Measurements from ENCODE around the gene AOC2. TPM values are rescaled to one million over a fixed set of nuclear protein-coding genes. Genes with fewer than 3 reads are reported as not detected.

Gene AOC2
- total and polyA plus RNA-seq, 2 of the 13 experiments (the other 11 are each of a cell fraction or from before 2014, with no cell fraction given): 1.2 to 3.3 TPM

- no peak for TF ChIP-seq NFE2 (CRISPR knock-in tag; IDR thresholded peaks at IDR 0.05)
- TF ChIP-seq ZBTB39 (CRISPR knock-in tag; IDR thresholded peaks at IDR 0.05): 0 out of 2 replicates have a peak, but pooled peaks have one; percentile 19
- no peak for TF ChIP-seq PRMT3 (CRISPR knock-in tag; IDR thresholded peaks at IDR 0.05; ENCODE audit: borderline replicate concordance, low read depth)
- peak; percentile 66; the same call in 1 of the 2 replicates for TF ChIP-seq ZNF710 (CRISPR knock-in tag; IDR thresholded peaks at IDR 0.05; ENCODE audit: borderline replicate concordance)
- TF ChIP-seq AGO1 (IDR thresholded peaks at IDR 0.05; ENCODE audit: low read depth, low read length, poor library complexity, severe bottlenecking): no peak
- TF ChIP-seq SETDB1 (CRISPR knock-in tag; IDR thresholded peaks at IDR 0.05; ENCODE audit: borderline replicate concordance): no peak
- 0 out of 2 replicates have a peak, but pooled peaks have one; percentile 13 for TF ChIP-seq ZNF761 (CRISPR knock-in tag; conservative IDR thresholded peaks at IDR 0.05)
- no peak for TF ChIP-seq KLF6 (CRISPR knock-in tag; IDR thresholded peaks at IDR 0.05)
- TF ChIP-seq SNRNP70 (IDR thresholded peaks at IDR 0.05; ENCODE audit: low read depth, low read length): no peak
- no peak for TF ChIP-seq ZNF33A (CRISPR knock-in tag; IDR thresholded peaks at IDR 0.05; ENCODE audit: borderline replicate concordance)
- TF ChIP-seq MYNN (CRISPR knock-in tag; IDR thresholded peaks at IDR 0.05; ENCODE audit: low read depth): no peak
- TF ChIP-seq ZNF580 (CRISPR knock-in tag; IDR thresholded peaks at IDR 0.05; ENCODE audit: borderline replicate concordance, low read depth): no peak
- TF ChIP-seq FOXK1 (CRISPR knock-in tag; IDR thresholded peaks at IDR 0.05; ENCODE audit: borderline replicate concordance, low read depth): peak; percentile 49; the same call in 1 of the 2 replicates
- no peak; the same call in 1 of the 2 replicates for TF ChIP-seq ZNF331 (CRISPR knock-in tag; IDR thresholded peaks at IDR 0.05)
- TF ChIP-seq IRX3 (CRISPR knock-in tag; IDR thresholded peaks at IDR 0.05; ENCODE audit: borderline replicate concordance, low read depth): no peak
- TF ChIP-seq ZNF207 (IDR thresholded peaks at IDR 0.05; ENCODE audit: borderline replicate concordance): no peak
- TF ChIP-seq NFAT5 (CRISPR knock-in tag; IDR thresholded peaks at IDR 0.05): no peak
- peak; percentile 39; the same call in 1 of the 2 replicates for TF ChIP-seq MYC (CRISPR knock-in tag; IDR thresholded peaks at IDR 0.05; ENCODE audit: borderline replicate concordance)
- no peak for TF ChIP-seq ZSCAN12 (CRISPR knock-in tag; IDR thresholded peaks at IDR 0.05)
- no peak; the same call in 1 of the 2 replicates for TF ChIP-seq ZNF879 (CRISPR knock-in tag; IDR thresholded peaks at IDR 0.05)
These were observed 10.7 kb downstream of the AOC2 start (continued) for GRCh38 chr17:42855048-42855596.

Data from HepG2 (cell line).